HepG2 (cell line): ENCODE measurements around the gene TLR4. TPM values are rescaled to one million over a fixed set of nuclear protein-coding genes. Genes with fewer than 3 reads are reported as not detected.

Experiments
- ATAC-seq: fragments of 200-7000 bp; cut with Tn5 transposase; 3 replicates; pipeline ENCODE4 v1.9.1; 2020; ENCODE audit warnings: mild to moderate bottlenecking, moderate library complexity
- BruUV-seq: library from RNA; stranded (reverse); fragments of 400-500 nt; replicated peaks from 2 replicates; lab custom pipeline; 2021; lab: Mats Ljungman, UMichigan
- CTCF ChIA-PET: fragments of 300-600 bp; formaldehyde crosslinking; extraction: SDS; loops from one replicate; lab custom pipeline; 2021; ENCODE audit warnings: low total read pairs, inconsistent platforms, low intra/inter-chr PET ratio; lab: Yijun Ruan, JAX
- POLR2A ChIA-PET: fragments of 350-600 bp; sonication (Branson Sonifier 250); formaldehyde crosslinking; loops from one replicate; lab custom pipeline; 2020; ENCODE audit warnings: antibody characterized with exemption, inconsistent platforms; lab: Yijun Ruan, JAX
- DNase-seq: peaks from one replicate; pipeline ENCODE4 v3.0.0-alpha.2; 2015; ENCODE audit warnings: low spot score
- FAIRE-seq: peaks from 3 replicates; lab custom pipeline; 2011; peaks lifted over from hg19 to GRCh38; lab: Jason Lieb, UNC
- H2AFZ ChIP-seq: one replicate; pipeline ENCODE4 v1.6.1; 2011; ENCODE audit warnings: low read length, inconsistent platforms
- H3K27ac ChIP-seq: fragments of 300-600 bp; 3 replicates; pipeline ENCODE4 v1.8.0; 2011; ENCODE audit warnings: mixed run types, mild to moderate bottlenecking, mixed read lengths, low read length, inconsistent platforms; ENCODE audit not compliant: insufficient read depth; ENCODE audit errors: extremely low read length
- H3K27me3 ChIP-seq, 2 experiments: fragments of 200-600 bp in 1 of 2; 2 replicates in 1 of 2; 3 replicates in 1 of 2; pipeline versions ENCODE4 v1.6.0 to v1.8.0; 2011; ENCODE audit warnings: low read length in 2 of 2, mild to moderate bottlenecking in 2 of 2, moderate library complexity in 2 of 2, inconsistent platforms in 1 of 2; ENCODE audit not compliant: insufficient read depth in 2 of 2, control insufficient read depth in 1 of 2
- H3K36me3 ChIP-seq, 2 experiments: fragments of 200-600 bp in 1 of 2; replicated peaks in 1 of 2; 2 replicates in 1 of 2; 3 replicates in 1 of 2; pipeline versions ENCODE4 v1.5.1 to v1.8.0; 2011; ENCODE audit warnings: low read length in 2 of 2, inconsistent platforms in 1 of 2; ENCODE audit not compliant: insufficient read depth in 2 of 2, control insufficient read depth in 1 of 2
- H3K4me1 ChIP-seq: 2 replicates; pipeline ENCODE4 v1.5.1; 2012; ENCODE audit warnings: low read length, inconsistent platforms; ENCODE audit not compliant: insufficient read depth
- H3K4me2 ChIP-seq: 2 replicates; pipeline ENCODE4 v1.6.0; 2011; ENCODE audit warnings: low read depth, low read length, inconsistent platforms
- H3K4me3 ChIP-seq, 3 experiments: fragments of 200-600 bp in 1 of 3; sonication (generic), shearing (Covaris generic) in 1 of 3; replicated peaks in 1 of 3; 2 replicates each; pipeline ENCODE4 v1.5.1; 2011 to 2016; ENCODE audit warnings: low read length in 3 of 3, inconsistent platforms in 2 of 3, low read depth in 2 of 3, mild to moderate bottlenecking in 2 of 3, control low read depth in 1 of 3, mixed read lengths in 1 of 3; ENCODE audit not compliant: insufficient read depth in 1 of 3
- H3K79me2 ChIP-seq: one replicate; pipeline ENCODE4 v1.6.1; 2011; ENCODE audit warnings: low read length, inconsistent platforms; ENCODE audit not compliant: insufficient read depth
- H3K9ac ChIP-seq: 2 replicates; pipeline ENCODE4 v1.6.0; 2011; ENCODE audit warnings: mild to moderate bottlenecking, low read depth, low read length, inconsistent platforms; ENCODE audit not compliant: insufficient read depth
- H3K9me3 ChIP-seq: 2 replicates; pipeline ENCODE4 v1.5.1; 2012; ENCODE audit warnings: mild to moderate bottlenecking, low read length
- H4K20me1 ChIP-seq: 2 replicates; pipeline ENCODE4 v1.6.0; 2011; ENCODE audit warnings: inconsistent platforms, mild to moderate bottlenecking, low read length, moderate library complexity; ENCODE audit not compliant: insufficient read depth
- HOXD1 ChIP-seq: sonication (generic); formaldehyde crosslinking; IDR thresholded peaks from 2 replicates; pipeline ENCODE4 v1.5.0; 2020; ENCODE audit warnings: missing genetic modification reagents
- JDP2 ChIP-seq: sonication (generic); formaldehyde crosslinking; IDR thresholded peaks from 2 replicates; pipeline ENCODE4 v1.8.1; 2022; ENCODE audit warnings: missing genetic modification reagents, borderline replicate concordance
- KMT2B ChIP-seq: IDR thresholded peaks from 2 replicates; pipeline ENCODE4 v1.6.1; 2016; ENCODE audit warnings: missing genetic modification reagents, missing compliant biosample characterization
- MXD1 ChIP-seq: sonication (generic); formaldehyde crosslinking; IDR thresholded peaks from 2 replicates; pipeline ENCODE4 v1.4.0; 2020; ENCODE audit warnings: mild to moderate bottlenecking, missing genetic modification reagents
- NFIC ChIP-seq: IDR thresholded peaks from 2 replicates; pipeline ENCODE4 v1.6.1; 2012; ENCODE audit warnings: mild to moderate bottlenecking, low read length, inconsistent platforms
- PHB2 ChIP-seq: fragments of 450-650 bp; IDR thresholded peaks from 2 replicates; pipeline ENCODE4 v1.6.1; 2018; ENCODE audit not compliant: partially characterized antibody
- STAG1 ChIP-seq: sonication (generic); formaldehyde crosslinking; IDR thresholded peaks from 2 replicates; pipeline ENCODE4 v1.4.0; 2020; ENCODE audit warnings: missing genetic modification reagents
- TAF1 ChIP-seq: sonication (generic); formaldehyde crosslinking; IDR thresholded peaks from 2 replicates; pipeline ENCODE4 v1.4.0; 2020; ENCODE audit warnings: missing genetic modification reagents
- ZC3H13 ChIP-seq: sonication (generic); formaldehyde crosslinking; IDR thresholded peaks from 2 replicates; pipeline ENCODE4 v1.8.1; 2023; ENCODE audit warnings: mild to moderate bottlenecking, missing genetic modification reagents, moderate library complexity
- ZNF124 ChIP-seq: sonication (generic); formaldehyde crosslinking; IDR thresholded peaks from 2 replicates; pipeline ENCODE4 v1.4.0; 2020; ENCODE audit warnings: missing genetic modification reagents
- ZNF687 ChIP-seq: sonication (generic); formaldehyde crosslinking; IDR thresholded peaks from 2 replicates; pipeline ENCODE4 v1.5.1; 2020; ENCODE audit warnings: mild to moderate bottlenecking, missing genetic modification reagents, moderate library complexity
- WGBS: methylation state at CpG from one replicate; pipeline ENCODE4 v1.1.6; 2017; ENCODE audit warnings: low lambda C conversion rate; 5-methylcytosine and 5-hydroxymethylcytosine counted together
- in situ Hi-C: cut with HindIII; loops from 2 replicates; pipeline ENCODE4 v1.10.0; 2017; ENCODE audit warnings: low pct_unique_long_range_greater_than_20kb; ENCODE audit not compliant: extremely low pct_ligation_motif_present
- intact Hi-C: fragments of 100-400 bp; cut with micrococcal nuclease; formaldehyde crosslinking; loops from one replicate; pipeline ENCODE4 v1.10.0; 2022; ENCODE audit not compliant: unreplicated experiment
- polyA plus RNA-seq, 8 experiments: library from polyadenylated mRNA; depleted of rRNA in 3 of 8; stranded (reverse) in 7 of 8; unstranded in 1 of 8; fragments of >200 nt; fragmentation: Illumina TruSeq in 4 of 8; extraction: Trizol in 4 of 8; gene quantifications; 2 replicates each; pipeline versions ENCODE4 v1.2.1 to v1.2.3, GENCODE V29; 2011 to 2016; ENCODE audit warnings: low read depth in 4 of 8, missing spikeins in 1 of 8, mixed read lengths in 1 of 8; ENCODE audit not compliant: insufficient read depth in 1 of 8
- total RNA-seq, 5 experiments: library from RNA; depleted of rRNA; stranded (reverse); fragments of >200 nt; fragmentation: Illumina TruSeq; extraction: Trizol; gene quantifications; 2 replicates each; pipeline ENCODE4 v1.2.3, GENCODE V29; 2016; ENCODE audit warnings: low read depth in 1 of 5
- TF ChIP-seq, protein P1 (sequence below): sonication (generic); formaldehyde crosslinking; IDR thresholded peaks from 2 replicates; pipeline ENCODE4 v1.5.1; 2020; ENCODE audit warnings: mild to moderate bottlenecking, missing genetic modification reagents, borderline replicate concordance
- TF ChIP-seq, protein P2 (sequence below): sonication (generic); formaldehyde crosslinking; IDR thresholded peaks from 2 replicates; pipeline ENCODE4 v1.4.0; 2020; ENCODE audit warnings: missing genetic modification reagents

TLR4 gene
- total and polyA plus RNA-seq, 2 of the 13 experiments (the other 11 are each of a cell fraction or from before 2014, with no cell fraction given): 0.07 to 0.22 TPM

DNA sequence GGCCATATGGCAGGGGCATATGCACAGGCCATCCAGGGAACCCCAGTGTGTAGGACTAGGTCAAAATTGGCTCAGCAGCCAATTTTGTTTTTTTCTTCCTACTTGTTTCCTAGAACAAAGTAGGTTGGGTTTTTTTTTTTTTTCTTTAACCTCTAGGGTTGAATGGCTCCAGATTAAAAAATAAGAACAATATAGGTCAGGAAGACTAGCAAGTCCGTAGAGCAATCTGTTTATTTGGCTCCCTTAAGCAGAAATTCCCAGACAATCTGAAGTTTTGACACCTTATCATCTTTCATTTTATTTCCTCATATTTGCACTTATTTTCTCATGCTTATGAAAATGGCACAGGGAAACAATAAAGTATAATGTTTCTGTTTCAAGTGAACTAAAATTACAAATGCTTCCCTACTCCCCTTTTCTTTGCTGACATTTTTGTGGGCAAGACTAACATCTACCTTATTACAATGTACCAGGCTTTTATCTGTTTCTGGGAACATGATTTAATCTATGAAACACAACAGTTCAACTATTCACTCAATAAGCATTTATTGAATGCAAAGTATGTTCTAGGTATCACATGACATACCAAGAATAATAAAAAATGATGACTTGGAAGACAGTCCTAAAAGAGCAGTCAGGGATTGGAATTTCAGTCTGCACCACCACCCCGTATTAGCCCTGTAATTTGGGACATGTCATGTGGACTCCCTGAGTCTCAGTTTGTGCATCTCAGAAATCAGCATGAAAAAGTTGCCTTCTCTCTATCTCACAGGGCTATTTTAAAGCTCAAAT lies 30.5 kb downstream of the TLR4 start:
- Histone ChIP-seq H2AFZ (no peak overlapping the region), H3K27me3 (no peaks in the 10 kb centered on the region; a peak in 2 of 5 replicates), H3K9ac (no peak overlapping the region), H3K36me3 (no peaks in the 10 kb centered on the region), H3K9me3 (no peaks in the 10 kb centered on the region), H4K20me1 (no peaks in the 10 kb centered on the region), H3K4me3 (no peak overlapping the region), H3K27ac (no peak overlapping the region), H3K4me2 (no peak overlapping the region), H3K4me1 (no peaks in the 10 kb centered on the region), H3K79me2 (no peaks in the 10 kb centered on the region)
- 2% methylated on average over 2 of the region's 2 CpGs for WGBS
- POLR2A ChIA-PET: no interaction called here
- CTCF ChIA-PET: no interaction called here
- FAIRE-seq (no peak), ATAC-seq (no peak), DNase-seq (no peak)
- intact Hi-C loops: no loop called here
- no TSS peak for BruUV-seq
- in situ Hi-C loops: no loop called here
- TF ChIP-seq, protein P1, sequence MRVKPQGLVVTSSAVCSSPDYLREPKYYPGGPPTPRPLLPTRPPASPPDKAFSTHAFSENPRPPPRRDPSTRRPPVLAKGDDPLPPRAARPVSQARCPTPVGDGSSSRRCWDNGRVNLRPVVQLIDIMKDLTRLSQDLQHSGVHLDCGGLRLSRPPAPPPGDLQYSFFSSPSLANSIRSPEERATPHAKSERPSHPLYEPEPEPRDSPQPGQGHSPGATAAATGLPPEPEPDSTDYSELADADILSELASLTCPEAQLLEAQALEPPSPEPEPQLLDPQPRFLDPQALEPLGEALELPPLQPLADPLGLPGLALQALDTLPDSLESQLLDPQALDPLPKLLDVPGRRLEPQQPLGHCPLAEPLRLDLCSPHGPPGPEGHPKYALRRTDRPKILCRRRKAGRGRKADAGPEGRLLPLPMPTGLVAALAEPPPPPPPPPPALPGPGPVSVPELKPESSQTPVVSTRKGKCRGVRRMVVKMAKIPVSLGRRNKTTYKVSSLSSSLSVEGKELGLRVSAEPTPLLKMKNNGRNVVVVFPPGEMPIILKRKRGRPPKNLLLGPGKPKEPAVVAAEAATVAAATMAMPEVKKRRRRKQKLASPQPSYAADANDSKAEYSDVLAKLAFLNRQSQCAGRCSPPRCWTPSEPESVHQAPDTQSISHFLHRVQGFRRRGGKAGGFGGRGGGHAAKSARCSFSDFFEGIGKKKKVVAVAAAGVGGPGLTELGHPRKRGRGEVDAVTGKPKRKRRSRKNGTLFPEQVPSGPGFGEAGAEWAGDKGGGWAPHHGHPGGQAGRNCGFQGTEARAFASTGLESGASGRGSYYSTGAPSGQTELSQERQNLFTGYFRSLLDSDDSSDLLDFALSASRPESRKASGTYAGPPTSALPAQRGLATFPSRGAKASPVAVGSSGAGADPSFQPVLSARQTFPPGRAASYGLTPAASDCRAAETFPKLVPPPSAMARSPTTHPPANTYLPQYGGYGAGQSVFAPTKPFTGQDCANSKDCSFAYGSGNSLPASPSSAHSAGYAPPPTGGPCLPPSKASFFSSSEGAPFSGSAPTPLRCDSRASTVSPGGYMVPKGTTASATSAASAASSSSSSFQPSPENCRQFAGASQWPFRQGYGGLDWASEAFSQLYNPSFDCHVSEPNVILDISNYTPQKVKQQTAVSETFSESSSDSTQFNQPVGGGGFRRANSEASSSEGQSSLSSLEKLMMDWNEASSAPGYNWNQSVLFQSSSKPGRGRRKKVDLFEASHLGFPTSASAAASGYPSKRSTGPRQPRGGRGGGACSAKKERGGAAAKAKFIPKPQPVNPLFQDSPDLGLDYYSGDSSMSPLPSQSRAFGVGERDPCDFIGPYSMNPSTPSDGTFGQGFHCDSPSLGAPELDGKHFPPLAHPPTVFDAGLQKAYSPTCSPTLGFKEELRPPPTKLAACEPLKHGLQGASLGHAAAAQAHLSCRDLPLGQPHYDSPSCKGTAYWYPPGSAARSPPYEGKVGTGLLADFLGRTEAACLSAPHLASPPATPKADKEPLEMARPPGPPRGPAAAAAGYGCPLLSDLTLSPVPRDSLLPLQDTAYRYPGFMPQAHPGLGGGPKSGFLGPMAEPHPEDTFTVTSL (CRISPR knock-in tag): no peak
- no peak for TF ChIP-seq TAF1 (CRISPR knock-in tag)
- TF ChIP-seq ZNF124 (CRISPR knock-in tag): no peak
- no peak for TF ChIP-seq JDP2 (CRISPR knock-in tag)
- TF ChIP-seq, protein P2, sequence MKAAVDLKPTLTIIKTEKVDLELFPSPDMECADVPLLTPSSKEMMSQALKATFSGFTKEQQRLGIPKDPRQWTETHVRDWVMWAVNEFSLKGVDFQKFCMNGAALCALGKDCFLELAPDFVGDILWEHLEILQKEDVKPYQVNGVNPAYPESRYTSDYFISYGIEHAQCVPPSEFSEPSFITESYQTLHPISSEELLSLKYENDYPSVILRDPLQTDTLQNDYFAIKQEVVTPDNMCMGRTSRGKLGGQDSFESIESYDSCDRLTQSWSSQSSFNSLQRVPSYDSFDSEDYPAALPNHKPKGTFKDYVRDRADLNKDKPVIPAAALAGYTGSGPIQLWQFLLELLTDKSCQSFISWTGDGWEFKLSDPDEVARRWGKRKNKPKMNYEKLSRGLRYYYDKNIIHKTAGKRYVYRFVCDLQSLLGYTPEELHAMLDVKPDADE (CRISPR knock-in tag): no peak
- no peak for TF ChIP-seq KMT2B (CRISPR knock-in tag)
- no peak for TF ChIP-seq STAG1 (CRISPR knock-in tag)
- TF ChIP-seq ZC3H13 (CRISPR knock-in tag): no peak
- no peak for TF ChIP-seq ZNF687 (CRISPR knock-in tag)
- no peak for TF ChIP-seq PHB2
- TF ChIP-seq NFIC: no peak
- TF ChIP-seq MXD1 (CRISPR knock-in tag): no peak
- no peak for TF ChIP-seq HOXD1 (CRISPR knock-in tag)
